Activated CD4-positive, alpha-beta T cell treated with anti-CD3 and anti-CD28 coated beads for 24 hours (primary cell): ENCODE results near the gene DEGS2.

Source experiments
- DNase-seq, 2 donors: peaks; one replicate each; pipeline ENCODE4 v3.0.0-alpha.2; 2020; ENCODE audit warnings: low read depth in 2 of 2

The DEGS2 gene

GRCh38 chr14:100132161-100132902, 27.1 kb downstream of the DEGS2 start:
- DNase-seq = no peak

DNA sequence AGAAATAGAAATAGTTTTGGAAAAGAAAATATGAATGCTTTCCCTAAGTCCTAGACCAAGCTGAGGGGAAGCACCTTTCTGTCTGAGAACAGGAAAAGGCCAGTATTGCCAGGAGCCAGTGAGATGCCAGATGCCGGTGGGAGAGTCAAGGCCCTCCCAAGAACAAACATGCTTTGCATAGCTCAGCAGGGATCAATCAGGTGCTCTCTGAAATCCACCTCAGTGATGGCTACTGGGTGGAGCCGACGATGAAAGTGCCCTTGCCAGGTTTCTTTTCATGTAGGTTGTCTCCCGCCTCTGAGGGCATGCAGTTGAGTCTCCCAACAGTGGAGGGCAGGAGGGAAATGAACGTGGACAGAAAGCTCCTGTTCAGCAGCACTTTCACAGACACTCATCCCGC, 28.3 kb downstream of the DEGS2 start:
- DNase-seq = no peak

DNA sequence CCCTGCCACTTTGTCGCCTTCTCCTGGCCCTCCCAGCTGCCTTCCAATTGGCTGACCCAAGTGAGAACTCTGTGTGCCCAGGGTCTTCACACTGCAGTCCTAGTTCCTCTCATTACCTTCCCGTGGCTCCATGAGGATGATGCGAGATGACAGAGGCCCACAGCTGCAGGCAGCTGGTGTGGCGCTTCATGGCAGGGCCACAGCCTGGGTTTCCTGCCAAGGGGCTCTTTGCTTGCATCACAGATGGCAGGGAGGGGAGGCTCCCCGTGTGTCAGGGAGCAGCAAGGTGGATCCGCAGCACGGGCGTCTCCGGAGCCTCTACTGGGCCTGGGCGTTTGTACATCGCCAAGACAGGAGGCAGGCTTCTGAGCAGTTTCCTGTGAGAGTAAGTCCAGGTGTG, 28.9 kb downstream of the DEGS2 start:
- no peak for DNase-seq

DNA sequence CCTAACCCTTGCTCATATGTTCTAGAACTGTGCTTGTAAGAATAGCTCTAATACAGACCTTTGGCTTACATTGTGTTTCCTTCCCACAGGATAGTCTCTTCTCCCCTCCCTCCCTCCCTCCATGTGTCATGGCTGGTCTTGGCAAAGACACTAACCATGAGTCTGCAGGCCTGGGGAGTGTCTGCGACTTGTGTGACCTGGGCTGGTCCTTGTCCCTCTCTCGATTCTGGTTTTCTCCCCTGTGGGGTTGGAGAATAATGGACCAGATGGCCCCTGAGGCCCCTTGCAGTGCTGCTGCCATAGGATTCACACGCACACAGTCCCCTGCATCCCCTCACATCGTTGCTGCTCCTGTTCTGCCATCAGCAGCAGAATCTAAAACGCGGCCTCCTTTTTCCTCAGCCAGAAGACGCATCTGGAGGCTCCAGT, 30.3 kb downstream of the DEGS2 start:
- no peak for DNase-seq

GRCh38 chr14:100128688-100129087, 30.8 kb downstream of the DEGS2 start:
- no peak for DNase-seq

DNA sequence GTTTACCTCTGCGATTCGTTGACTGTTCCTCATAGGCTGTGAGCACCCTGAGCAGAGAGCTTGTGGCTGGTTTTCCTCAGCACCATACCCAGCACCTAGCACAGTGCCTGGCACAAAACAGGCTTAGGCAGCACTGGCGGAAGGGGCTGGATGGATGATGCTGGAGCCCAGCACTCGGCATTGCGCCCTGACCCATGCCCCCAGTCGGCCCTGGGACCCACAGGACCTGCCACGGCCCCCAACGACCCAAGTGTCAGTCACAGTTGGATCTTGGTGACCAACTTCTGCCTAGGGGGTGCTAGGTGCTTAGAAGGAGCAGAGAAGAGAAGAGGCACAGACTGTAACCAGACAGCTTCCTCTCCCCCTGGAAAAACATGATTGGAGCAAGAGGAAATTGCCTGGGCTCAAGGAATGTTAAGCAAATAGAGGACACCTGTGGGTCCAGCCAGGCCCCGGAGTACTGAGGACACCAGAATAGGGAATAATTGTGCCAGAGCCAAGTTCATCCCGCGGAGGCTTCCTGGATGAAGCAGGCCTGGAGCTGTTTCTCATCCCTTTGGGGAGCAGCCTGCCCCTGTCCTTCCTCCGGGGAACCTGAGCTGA, 31.5 kb downstream of the DEGS2 start:
- DNase-seq = no peak

DNA sequence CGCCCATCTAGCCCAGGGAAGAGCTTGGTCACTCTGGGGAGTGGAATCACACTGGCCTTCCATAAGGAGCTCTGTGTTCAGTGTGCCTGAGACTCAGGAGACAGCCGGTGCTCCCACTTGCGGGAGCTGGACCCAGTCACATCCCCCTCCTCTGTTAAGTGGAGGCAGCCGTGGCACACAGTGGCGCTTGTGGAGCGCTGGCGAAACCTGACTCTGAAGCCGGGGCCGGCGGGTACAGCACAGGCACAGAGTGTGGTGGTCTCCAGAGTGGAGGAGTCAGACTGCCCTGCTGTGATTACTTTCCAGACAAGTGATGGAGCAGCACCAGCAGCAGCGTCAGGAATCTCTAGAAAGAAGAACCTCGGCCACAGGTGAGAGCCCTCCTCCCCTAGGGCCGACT, 33.0 kb downstream of the DEGS2 start:
- no peak for DNase-seq

GRCh38 chr14:100124551-100125088, 34.8 kb downstream of the DEGS2 start:
- no peak for DNase-seq

GRCh38 chr14:100123618-100124017, 35.8 kb downstream of the DEGS2 start:
- no peak for DNase-seq

DNA sequence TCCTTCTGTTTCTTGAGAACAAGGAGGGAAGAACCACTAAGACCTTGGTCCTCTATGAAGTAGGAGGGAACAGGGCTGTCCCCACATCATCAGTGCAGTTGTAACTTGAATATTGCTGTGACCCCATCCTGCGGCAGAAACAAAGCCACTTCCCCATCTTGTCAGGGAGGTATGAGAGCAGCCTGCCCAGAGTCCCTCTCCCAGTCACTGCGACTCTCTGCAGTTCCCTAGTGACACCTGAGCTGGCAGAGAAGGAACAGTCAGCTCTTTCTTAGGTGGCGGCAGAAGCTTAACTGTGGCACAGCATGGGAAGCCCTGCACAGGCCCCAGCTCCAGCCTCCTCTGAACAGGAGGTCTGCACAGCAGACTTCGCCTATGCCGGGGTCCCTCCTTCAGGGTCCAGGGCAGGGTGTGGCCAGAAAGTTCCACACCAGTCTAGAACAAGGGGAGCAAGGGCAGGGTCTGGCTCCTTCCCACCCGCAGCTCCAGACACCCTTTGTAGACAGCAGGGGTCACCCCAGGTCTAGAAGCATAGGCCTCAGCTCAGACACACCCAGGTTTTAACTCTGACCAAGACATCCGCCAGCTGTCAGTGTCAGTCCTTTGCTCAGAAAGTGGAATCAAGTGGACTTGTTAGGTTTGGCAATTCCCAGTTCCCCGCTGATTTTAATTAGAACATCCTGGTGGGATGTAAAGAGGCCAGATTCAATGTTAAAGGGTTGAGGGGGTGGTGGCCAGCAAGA, 36.8 kb downstream of the DEGS2 start:
- DNase-seq = no peak

GRCh38 chr14:100121643-100122480, 37.6 kb downstream of the DEGS2 start:
- no peak for DNase-seq

DNA sequence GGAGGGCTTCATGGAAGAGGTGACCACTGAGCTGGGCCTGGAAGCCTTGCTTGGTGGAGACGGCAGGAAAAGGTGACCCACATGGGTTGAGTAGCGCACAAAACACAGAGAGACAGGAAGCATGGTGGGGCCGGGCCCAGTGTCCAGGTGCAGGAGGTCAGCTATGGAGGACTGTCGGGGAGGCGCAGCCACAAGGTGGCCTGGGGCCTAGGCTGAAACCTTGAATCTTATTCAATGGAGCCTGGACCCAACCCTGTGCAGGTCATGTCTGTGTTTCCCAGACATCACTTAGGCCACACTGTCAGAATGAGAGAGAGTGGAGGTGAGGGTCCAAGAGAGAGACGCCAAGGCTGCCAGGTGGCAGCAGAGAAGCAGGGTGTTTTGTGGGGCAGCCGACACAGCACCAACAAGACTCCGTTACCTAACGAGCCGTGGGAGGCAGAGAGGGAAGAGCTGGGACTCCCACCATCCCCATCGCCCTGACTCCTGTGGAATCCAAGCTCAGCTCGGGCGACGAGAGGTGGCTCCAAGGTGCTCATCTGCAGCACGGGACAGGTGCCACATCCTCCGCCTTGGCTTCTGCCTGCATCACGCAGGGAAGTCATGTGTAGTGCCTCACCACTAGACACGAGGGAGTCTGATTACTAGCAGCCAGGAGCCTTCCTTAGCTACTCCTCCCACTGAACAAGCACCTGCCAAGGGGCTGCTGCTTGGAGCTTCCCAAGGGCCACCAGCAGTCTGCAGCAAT, 38.7 kb downstream of the DEGS2 start:
- no peak for DNase-seq

- no peak for DNase-seq
Observed at GRCh38 chr14:100119251-100119650, 40.2 kb downstream of the DEGS2 start.

DNA sequence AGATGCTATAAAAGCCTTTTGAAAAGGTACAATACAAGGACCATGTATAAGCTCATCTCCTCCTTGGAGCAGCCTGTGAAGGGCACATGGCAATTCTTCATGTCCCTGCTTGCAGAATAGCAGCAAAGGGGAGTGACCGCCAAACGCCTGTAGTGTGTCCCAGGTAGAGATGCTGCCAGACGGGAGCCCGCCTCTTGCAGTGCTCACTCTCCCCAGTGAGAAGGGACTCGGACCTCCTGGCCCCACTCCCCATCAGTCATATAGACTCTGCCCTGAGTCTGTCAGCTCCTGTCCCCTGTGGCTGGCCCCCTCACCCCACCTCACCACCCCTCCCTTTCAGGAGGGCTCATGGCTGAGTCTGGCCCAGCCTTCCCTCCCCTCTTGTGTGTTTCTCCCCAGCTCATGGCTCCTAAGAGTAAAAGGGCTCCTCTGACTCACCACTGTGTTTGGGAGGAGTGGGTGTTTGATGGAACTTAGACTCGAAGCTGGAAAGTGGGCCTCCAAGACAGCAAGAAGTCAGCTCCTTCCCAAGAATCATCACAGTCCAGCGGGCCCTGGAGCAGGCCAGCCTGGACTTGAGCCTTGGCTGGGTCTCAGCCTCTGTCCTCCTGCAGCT, 40.9 kb downstream of the DEGS2 start:
- no peak for DNase-seq

GRCh38 chr14:100117633-100118395, 41.6 kb downstream of the DEGS2 start:
- no peak for DNase-seq

GRCh38 chr14:100117026-100117425, 42.4 kb downstream of the DEGS2 start:
- DNase-seq = no peak

GRCh38 chr14:100116134-100116533, 43.3 kb downstream of the DEGS2 start:
- DNase-seq = no peak

DNA sequence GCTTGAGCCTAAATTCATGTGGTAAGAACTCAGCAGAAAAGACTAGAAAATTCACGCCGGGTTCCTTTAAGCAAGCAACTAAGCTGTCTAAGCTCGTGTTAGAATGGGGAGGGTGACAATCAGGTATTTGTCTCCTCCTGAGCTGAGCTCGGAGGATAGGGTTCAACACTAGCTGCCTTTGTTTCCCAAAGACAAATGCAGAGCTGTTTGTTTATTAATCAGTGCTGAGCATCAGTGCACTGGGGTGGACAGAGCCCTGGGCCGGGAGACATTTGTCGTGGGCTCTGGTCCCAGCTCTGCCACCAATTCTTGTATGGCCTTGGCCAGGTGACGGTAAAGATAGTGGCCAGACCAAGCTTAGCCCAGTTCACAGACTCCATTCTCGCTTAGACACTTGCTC, 43.7 kb downstream of the DEGS2 start:
- no peak for DNase-seq

- DNase-seq = no peak
Observed at GRCh38 chr14:100115236-100115635, 44.2 kb downstream of the DEGS2 start.
